Astrocyte of the spinal cord (primary cell): ENCODE results near the gene SCGB3A1.

Experiments
- DNase-seq: peaks from one replicate; pipeline ENCODE4 v3.0.0; 2011; ENCODE audit warnings: low read depth, low spot score
- H3K4me3 ChIP-seq: 2 replicates; pipeline ENCODE4 v1.5.1; 2011; ENCODE audit warnings: low read depth, mild to moderate bottlenecking, low read length, moderate library complexity
- CTCF ChIP-seq: IDR thresholded peaks from 2 replicates; pipeline ENCODE4 v1.5.1; 2012; ENCODE audit warnings: low read depth, mild to moderate bottlenecking, low read length, inconsistent platforms
- in situ Hi-C: cut with HindIII; loops from 2 replicates; pipeline ENCODE4 v1.10.0; 2017; ENCODE audit warnings: low sequenced_read_pairs

SCGB3A1 gene

DNA sequence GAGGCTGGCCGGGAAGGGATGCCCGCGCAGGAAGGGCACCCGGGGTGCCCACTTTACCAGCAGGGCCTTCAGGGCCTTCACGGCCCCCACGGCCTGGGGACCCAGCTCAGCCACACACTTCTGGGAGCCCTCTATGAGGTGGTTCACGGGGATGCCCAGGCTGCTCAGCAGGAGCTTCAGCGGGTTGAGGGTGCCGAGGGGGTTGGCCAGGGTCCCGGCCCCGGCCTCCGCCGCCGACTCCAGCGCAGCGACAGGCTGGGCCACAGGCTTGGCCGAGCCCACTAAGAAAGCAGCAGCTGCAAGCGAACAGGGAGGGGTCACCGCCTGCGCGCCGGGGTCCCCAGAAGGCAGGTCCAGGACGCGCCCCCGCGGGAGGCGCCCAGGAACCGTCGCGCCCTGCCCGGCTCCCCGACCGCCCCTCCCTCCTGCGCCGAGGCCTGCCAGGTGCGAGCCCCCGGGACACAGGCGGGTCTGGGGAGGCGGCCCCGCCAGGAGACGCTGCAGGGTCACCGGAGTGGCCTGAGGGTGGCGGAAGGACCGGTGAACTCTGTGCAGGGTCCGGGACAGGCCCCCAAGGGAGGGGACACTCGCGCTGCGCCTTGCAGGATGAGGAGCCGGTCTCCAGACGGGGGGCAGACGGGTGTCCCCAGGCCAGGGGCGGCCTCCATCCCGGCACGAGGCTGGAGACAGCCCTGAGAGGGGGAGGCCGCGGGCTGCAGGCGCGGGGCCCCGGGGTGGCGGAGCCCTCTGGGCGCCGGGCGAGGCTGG is 572 bp downstream of the SCGB3A1 start:
- DNase-seq: no peak
- in situ Hi-C loops: no loop called here
- TF ChIP-seq CTCF: no peak
- H3K4me3 ChIP-seq: no peak overlapping the region

DNA sequence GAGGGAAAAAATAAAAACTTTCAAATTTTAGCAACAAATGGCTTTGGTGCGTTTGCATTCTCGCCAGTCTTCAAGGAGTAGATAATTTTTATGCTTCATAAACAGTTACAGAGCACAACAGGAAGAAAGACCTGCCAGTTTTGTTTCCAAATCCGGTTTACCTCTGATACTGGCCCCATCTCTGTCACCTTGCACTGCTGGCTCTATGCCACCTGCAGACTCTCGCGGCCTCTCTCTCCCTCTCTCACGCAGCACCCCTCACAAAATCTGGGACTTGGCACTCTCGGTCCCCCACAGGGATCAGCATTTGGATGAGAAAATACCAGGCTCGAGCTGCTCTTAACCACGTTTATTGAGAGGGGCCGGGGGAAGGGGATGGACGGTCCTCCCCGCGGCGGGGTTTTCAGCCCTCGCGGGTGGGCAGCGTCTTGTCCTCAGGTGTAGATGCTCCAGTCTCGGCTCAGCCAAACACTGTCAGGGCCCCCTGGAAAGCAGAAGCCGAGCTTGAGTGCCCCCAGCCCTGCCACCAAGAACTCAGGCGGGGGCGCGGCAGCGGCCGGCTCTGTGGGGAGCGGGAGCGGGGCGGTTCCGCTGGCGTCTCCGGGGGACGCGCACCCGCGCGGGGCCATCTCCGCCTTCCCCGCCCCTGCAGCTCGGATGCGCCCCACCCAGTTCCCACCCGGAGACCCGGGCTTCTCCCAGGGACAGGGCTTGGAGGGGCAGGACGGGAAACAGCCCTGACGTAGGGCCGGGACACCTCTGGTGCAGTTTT is 1.3 kb downstream of the SCGB3A1 start:
- DNase-seq: no peak
- no peak overlapping the region for H3K4me3 ChIP-seq
- no peak for TF ChIP-seq CTCF
- in situ Hi-C loops: no loop called here

GRCh38 chr5:180586870-180587269 is 4.4 kb downstream of the SCGB3A1 start:
- no peak overlapping the region for H3K4me3 ChIP-seq
- no peak for TF ChIP-seq CTCF
- DNase-seq: no peak
- in situ Hi-C loops: no loop called here

- in situ Hi-C loops: no loop called here
- no peak for TF ChIP-seq CTCF
- H3K4me3 ChIP-seq: no peak overlapping the region
- no peak for DNase-seq
Measured at GRCh38 chr5:180586204-180586603, 5.1 kb downstream of the SCGB3A1 start.

DNA sequence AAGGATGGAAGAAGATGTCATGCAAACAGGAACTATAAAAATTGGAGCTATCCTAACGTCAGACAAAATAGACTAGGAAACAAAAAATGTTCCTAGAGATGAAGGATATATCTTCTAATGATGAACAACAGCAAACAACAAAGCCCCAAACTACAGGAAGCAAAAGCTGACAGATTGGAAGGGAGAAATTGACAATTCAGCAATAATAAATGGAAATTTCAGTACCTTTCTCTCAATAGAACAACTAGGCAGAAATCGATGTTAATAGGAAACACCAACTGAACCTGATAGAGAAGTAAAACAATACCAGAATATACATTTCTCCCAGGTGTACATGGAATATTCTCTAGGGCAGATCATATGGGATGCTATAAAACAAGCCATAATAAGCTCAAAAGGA is 7.6 kb downstream of the SCGB3A1 start:
- H3K4me3 ChIP-seq: no peak overlapping the region
- DNase-seq: no peak
- no peak for TF ChIP-seq CTCF
- in situ Hi-C loops: no loop called here

DNA sequence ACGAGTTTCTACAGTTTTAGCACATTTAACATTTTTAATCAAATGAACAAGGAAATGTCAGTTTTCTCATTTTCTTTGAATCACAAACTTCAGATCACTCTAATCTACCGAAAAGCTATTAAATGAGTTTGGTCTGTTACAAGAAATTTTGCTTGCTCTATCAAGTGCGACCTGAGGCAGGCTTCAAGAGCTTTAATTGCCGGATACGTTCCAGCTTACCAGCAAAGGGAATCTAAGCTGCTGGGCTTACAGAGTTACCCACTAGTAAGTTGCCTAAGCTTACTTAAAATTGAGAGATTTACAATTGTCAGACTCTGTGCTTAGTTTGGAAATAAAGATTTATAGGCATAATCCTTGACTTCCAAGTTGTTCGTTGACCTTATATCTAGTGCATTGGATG is 10.6 kb downstream of the SCGB3A1 start:
- no peak overlapping the region for H3K4me3 ChIP-seq
- no peak for DNase-seq
- in situ Hi-C loops: no loop called here
- no peak for TF ChIP-seq CTCF
